NCI-H2029 (cell line): ENCODE data around the gene KLRC4.
"Not testable (repeated sequence)": the region's sequence is repeated elsewhere in the genome, so short reads cannot be mapped to it uniquely, and the experiment has no call there.

Source experiments
- DNase-seq: peaks from one replicate; lab custom pipeline; 2025; lab: John Stamatoyannopoulos, UW

KLRC4 gene

GRCh38 chr12:10368206-10369171, 41.1 kb downstream of the KLRC4 start:
- DNase-seq, result no peak

GRCh38 chr12:10367714-10368113, 41.8 kb downstream of the KLRC4 start:
- DNase-seq, result not testable (repeated sequence)

GRCh38 chr12:10366875-10367274, 42.7 kb downstream of the KLRC4 start:
- peak; percentile 39 for DNase-seq

GRCh38 chr12:10365696-10366405, 43.7 kb downstream of the KLRC4 start:
- DNase-seq, result peak; percentile 27

GRCh38 chr12:10364815-10365622, 44.5 kb downstream of the KLRC4 start:
- DNase-seq, result peak; percentile 87

GRCh38 chr12:10363914-10364814, 45.4 kb downstream of the KLRC4 start:
- peak; percentile 87 for DNase-seq

GRCh38 chr12:10363658-10363913, 46.0 kb downstream of the KLRC4 start:
- peak; percentile 37 for DNase-seq

GRCh38 chr12:10362828-10363657, 46.5 kb downstream of the KLRC4 start:
- peak; percentile 16 for DNase-seq

GRCh38 chr12:10362325-10362724, 47.2 kb downstream of the KLRC4 start:
- DNase-seq, result peak; percentile 76

GRCh38 chr12:10361622-10362021, 47.9 kb downstream of the KLRC4 start:
- DNase-seq, result peak; percentile 80

GRCh38 chr12:10361084-10361483, 48.5 kb downstream of the KLRC4 start:
- peak; percentile 98 for DNase-seq

- no peak for DNase-seq
Measured at GRCh38 chr12:10358969-10359368, 50.6 kb downstream of the KLRC4 start.

- peak; percentile 82 for DNase-seq
Measured at GRCh38 chr12:10358131-10358530, 51.4 kb downstream of the KLRC4 start.
